Activated T-helper 1 cell treated with anti-CD3 and anti-CD28 coated beads, Interleukin-2, amount 50 U/mL, for 16 hours (primary cell): ENCODE measurements around the gene C11orf87.

Experiments used
- DNase-seq, 2 donors: peaks; one replicate each; pipeline ENCODE4 v3.0.0-alpha.2; 2020; ENCODE audit warnings: low read depth in 1 of 2, low spot score in 1 of 2

The C11orf87 gene

GRCh38 chr11:109439684-109440083 is 17.7 kb downstream of the C11orf87 start:
- no peak for DNase-seq

- DNase-seq = no peak
Measured at GRCh38 chr11:109443052-109443451, 21.1 kb downstream of the C11orf87 start.

- no peak for DNase-seq
Measured at GRCh38 chr11:109454857-109455256, 32.9 kb downstream of the C11orf87 start.
